ENCODE results near the gene CA6. TPM values are rescaled to one million over a fixed set of nuclear protein-coding genes. Genes with fewer than 3 reads are reported as not detected.

CA6 gene
- total RNA-seq, 1 experiment from 2014 or later, result not detected

GRCh38 chr1:8988618-8988967 lies 42.9 kb downstream of the CA6 start:
- no TSS peak for BruUV-seq (replicated peaks)
- ChIA-PET POLR2A (no interaction called here), CTCF (interaction anchor here (1.0 to 5.6 kb wide), 3 partner anchors 16 to 70 kb away, joined by 3 to 30 read pairs (median 3); no protein-coding TSS in a partner anchor)
- in situ Hi-C loops (cut with HindIII; ENCODE audit: low pct_unique_long_range_greater_than_20kb, low sequenced_read_pairs) (no loop called here), intact Hi-C loops (cut with micrococcal nuclease; ENCODE audit: unreplicated experiment) (loop anchor here (1.0 kb wide), 1 partner anchor 70 kb away; no protein-coding TSS in a partner anchor)
- peak overlapping the region; percentile 30; the same call in 1 of the 2 replicates for H3K27ac ChIP-seq (ENCODE audit: low read length)
- no peak overlapping the region for H3K4me3 ChIP-seq (ENCODE audit: low read depth in 2 of 2, low read length in 2 of 2)
- TF ChIP-seq, protein P1, sequence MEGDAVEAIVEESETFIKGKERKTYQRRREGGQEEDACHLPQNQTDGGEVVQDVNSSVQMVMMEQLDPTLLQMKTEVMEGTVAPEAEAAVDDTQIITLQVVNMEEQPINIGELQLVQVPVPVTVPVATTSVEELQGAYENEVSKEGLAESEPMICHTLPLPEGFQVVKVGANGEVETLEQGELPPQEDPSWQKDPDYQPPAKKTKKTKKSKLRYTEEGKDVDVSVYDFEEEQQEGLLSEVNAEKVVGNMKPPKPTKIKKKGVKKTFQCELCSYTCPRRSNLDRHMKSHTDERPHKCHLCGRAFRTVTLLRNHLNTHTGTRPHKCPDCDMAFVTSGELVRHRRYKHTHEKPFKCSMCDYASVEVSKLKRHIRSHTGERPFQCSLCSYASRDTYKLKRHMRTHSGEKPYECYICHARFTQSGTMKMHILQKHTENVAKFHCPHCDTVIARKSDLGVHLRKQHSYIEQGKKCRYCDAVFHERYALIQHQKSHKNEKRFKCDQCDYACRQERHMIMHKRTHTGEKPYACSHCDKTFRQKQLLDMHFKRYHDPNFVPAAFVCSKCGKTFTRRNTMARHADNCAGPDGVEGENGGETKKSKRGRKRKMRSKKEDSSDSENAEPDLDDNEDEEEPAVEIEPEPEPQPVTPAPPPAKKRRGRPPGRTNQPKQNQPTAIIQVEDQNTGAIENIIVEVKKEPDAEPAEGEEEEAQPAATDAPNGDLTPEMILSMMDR (IDR thresholded peaks at IDR 0.05), result no peak
- no peak for TF ChIP-seq POLR2AphosphoS5 (IDR thresholded peaks at IDR 0.05; ENCODE audit: low read depth, low read length)
- TF ChIP-seq TCF7L2 (IDR thresholded peaks at IDR 0.05; ENCODE audit: low read depth, low read length), result no peak
- TF ChIP-seq REST (IDR thresholded peaks at IDR 0.05; ENCODE audit: insufficient read depth in 1 of 2, low read depth in 2 of 2, low read length in 1 of 2), result no peak
- TF ChIP-seq SIN3A (IDR thresholded peaks at IDR 0.05; ENCODE audit: borderline replicate concordance, insufficient read depth, low read depth, low read length), result no peak
- no peaks in the 10 kb centered on the region for H3K27me3 ChIP-seq (ENCODE audit: control insufficient read depth, insufficient read depth, low read length)
- peaks cover 38% of the 10 kb centered on the region for H3K4me1 ChIP-seq (ENCODE audit: control insufficient read depth, insufficient read depth, low read length)
- ATAC-seq (no peak), DNase-seq (ENCODE audit: low read depth, low spot score) (no peak)
- H3K9me3 ChIP-seq (ENCODE audit: control insufficient read depth, insufficient read depth, low read depth, low read length), result no peaks in the 10 kb centered on the region
- H3K36me3 ChIP-seq (ENCODE audit: control insufficient read depth, insufficient read depth, low read length), result no peaks in the 10 kb centered on the region

DNA sequence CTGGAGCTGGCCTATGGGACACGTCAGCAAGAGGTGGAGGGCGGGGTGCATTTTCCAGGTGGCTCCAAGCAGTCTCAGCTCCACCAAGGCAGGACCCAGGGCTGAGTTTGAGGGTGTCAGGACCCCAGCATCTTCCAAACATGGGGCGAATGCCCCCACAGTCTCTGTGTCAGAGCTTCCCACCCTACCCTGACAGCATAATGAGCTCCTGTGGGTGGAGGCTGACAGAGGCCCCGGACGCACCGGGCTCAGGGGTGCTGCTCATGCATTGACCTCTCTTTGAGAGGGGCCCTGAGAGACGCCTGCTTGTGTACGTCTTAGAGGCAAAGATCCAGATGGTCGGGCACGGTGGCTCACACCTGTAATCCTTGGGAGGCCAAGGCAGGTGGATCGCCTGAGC lies 43.4 kb downstream of the CA6 start:
- DNase-seq (ENCODE audit: low read depth, low spot score), result no peak
- TF ChIP-seq TCF7L2 (IDR thresholded peaks at IDR 0.05; ENCODE audit: low read depth, low read length) (no peak), POLR2AphosphoS5 (IDR thresholded peaks at IDR 0.05; ENCODE audit: low read depth, low read length) (no peak), SIN3A (IDR thresholded peaks at IDR 0.05; ENCODE audit: borderline replicate concordance, insufficient read depth, low read depth, low read length) (no peak), REST (IDR thresholded peaks at IDR 0.05; ENCODE audit: insufficient read depth in 1 of 2, low read depth in 2 of 2, low read length in 1 of 2) (no peak)
- TF ChIP-seq, protein P1 (IDR thresholded peaks at IDR 0.05), result no peak

More for the DNA sequence above, 43.4 kb downstream of the CA6 start:
- Histone ChIP-seq H3K36me3 (ENCODE audit: control insufficient read depth, insufficient read depth, low read length) (no peaks in the 10 kb centered on the region), H3K27ac (ENCODE audit: low read length) (peak overlapping the region; percentile 8; the same call in 1 of the 2 replicates), H3K27me3 (ENCODE audit: control insufficient read depth, insufficient read depth, low read length) (no peaks in the 10 kb centered on the region), H3K4me1 (ENCODE audit: control insufficient read depth, insufficient read depth, low read length) (peaks cover 33% of the 10 kb centered on the region), H3K4me3 (ENCODE audit: low read depth in 2 of 2, low read length in 2 of 2) (no peak overlapping the region), H3K9me3 (ENCODE audit: control insufficient read depth, insufficient read depth, low read depth, low read length) (no peaks in the 10 kb centered on the region)
- ATAC-seq, result no peak
- in situ Hi-C loops (cut with HindIII; ENCODE audit: low pct_unique_long_range_greater_than_20kb, low sequenced_read_pairs), result no loop called here
- POLR2A ChIA-PET, result interaction anchor here (0.6 kb wide), 1 partner anchor 1218 kb away, joined by 10 read pairs; no protein-coding TSS in a partner anchor
- intact Hi-C loops (cut with micrococcal nuclease; ENCODE audit: unreplicated experiment), result no loop called here
- CTCF ChIA-PET, result interaction anchor here (0.6 to 5.6 kb wide), 4 partner anchors 16 to 71 kb away, joined by 3 to 30 read pairs (median 3); no protein-coding TSS in a partner anchor
- no TSS peak for BruUV-seq (replicated peaks)
